HG02938 (cell line): ENCODE data around the gene ZCCHC4.

ENCODE experiments used
- ATAC-seq: cut with Tn5 transposase; IDR thresholded peaks from one replicate; pipeline ENCODE4 v1.9.1; 2021; ENCODE audit warnings: mild to moderate bottlenecking, moderate library complexity; ENCODE audit not compliant: unreplicated experiment

Gene ZCCHC4, protein sequence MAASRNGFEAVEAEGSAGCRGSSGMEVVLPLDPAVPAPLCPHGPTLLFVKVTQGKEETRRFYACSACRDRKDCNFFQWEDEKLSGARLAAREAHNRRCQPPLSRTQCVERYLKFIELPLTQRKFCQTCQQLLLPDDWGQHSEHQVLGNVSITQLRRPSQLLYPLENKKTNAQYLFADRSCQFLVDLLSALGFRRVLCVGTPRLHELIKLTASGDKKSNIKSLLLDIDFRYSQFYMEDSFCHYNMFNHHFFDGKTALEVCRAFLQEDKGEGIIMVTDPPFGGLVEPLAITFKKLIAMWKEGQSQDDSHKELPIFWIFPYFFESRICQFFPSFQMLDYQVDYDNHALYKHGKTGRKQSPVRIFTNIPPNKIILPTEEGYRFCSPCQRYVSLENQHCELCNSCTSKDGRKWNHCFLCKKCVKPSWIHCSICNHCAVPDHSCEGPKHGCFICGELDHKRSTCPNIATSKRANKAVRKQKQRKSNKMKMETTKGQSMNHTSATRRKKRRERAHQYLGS

DNA sequence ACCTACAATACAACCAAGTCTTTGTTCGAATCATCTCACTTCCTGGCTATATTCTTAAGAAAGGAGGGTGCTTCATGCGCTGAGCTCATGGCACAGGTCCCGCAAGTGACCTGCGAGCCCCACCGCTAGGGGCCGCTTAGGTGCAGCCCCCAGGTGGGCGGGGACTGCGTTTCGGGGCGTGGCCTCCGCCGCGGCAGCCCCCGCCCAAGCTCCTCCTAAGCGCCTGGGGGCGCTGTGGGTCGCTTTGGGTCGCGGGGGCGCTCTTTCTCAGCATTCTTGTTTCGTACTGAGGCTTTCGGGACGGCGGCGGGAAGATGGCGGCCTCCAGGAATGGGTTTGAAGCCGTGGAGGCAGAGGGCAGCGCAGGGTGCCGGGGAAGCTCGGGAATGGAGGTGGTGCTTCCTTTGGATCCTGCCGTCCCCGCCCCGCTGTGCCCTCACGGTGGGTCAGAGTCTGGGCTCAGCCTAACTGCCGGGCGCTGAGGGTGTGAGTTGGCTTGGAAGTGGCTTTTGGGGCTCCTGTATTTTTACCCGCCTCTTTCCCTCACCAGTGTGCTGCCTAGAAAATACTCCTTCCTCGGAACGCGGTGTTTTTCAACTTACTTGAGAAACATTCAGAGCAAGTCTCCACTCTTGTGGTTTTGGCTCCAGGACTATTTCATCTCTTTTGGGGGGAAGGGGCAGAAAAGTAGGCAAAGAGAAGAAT, at the start of gene ZCCHC4:
TSS of gene ZCCHC4 (plus strand) at position 279 of the 705 bp plus-strand sequence. CDS start at position 315, 36 bp downstream.
- ATAC-seq = peak; percentile 80

DNA sequence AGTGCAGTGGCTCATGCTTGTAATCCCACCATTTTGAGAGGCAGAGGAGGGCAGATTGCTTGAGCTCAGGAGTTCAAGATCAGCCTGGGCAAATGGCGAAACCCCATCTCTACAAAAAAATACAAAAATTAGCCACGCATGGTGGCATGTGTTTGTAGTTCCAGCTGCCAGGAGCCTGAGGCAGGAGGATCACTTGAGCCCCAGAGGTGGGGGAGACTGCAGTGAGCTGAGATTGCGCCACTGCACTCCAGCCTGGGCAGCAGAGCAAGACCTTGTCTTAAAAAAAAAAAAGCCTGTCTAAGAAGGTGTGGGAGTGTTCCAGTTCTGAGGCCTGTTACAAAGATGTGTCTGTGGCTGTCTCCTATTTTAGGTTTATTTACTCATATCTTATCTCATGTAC, 40.7 kb upstream of the ZCCHC4 start:
- no peak for ATAC-seq

DNA sequence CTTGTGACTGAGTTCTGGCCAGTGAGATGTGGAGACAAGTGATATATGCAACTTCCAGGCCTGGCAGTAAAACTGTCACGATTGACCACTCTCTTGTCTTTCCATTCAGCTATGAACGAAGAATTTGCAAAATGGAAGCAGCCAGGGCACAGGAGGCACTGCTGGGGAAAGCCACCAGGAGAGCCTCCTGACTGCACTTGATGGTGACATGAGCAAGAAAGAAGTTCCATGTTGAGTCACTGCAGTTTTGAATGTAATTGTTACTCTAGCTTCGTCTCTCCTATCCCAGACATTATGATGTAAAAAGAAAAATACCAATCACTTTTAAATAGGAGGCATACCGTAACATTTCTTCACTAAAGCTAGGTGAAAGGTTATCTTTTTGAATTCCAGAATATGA, 32.4 kb upstream of the ZCCHC4 start:
- ATAC-seq = no peak

DNA sequence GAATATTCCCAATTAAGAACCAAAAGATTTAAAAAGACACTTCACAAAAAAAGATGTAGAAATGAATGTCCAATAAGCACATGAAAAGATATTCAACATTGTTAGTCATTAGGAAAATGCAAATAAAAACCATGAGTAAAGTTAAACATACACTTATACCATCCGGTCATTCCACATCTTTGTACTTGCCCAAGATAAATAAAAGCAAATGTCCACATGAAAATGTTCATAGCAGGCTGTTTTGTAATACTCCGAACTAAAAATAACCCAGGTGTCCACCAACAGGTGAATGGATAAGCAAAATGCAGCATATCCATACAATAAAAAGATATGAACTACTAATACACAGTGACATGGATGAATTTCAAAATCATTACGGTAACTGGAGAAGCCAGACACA, 28.6 kb upstream of the ZCCHC4 start:
- ATAC-seq = no peak

DNA sequence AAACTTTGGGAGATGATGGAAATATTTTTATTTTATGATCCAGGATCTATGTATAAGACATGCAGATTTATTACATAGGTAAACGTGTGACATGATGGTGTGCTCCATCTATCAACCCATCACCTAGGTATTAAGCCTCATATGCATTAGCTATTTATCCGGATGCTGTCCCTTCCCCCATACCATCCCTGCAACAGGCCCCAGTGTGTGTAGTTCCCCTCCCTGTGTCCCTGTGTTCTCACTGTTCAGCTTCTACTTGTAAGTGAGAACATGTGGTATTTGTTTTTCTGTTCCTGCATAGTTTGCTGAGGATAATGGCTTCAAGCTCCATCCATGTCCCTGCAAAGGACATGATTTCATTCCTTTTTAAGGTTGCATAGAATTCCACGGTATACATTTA, 28.1 kb upstream of the ZCCHC4 start:
- ATAC-seq = no peak

DNA sequence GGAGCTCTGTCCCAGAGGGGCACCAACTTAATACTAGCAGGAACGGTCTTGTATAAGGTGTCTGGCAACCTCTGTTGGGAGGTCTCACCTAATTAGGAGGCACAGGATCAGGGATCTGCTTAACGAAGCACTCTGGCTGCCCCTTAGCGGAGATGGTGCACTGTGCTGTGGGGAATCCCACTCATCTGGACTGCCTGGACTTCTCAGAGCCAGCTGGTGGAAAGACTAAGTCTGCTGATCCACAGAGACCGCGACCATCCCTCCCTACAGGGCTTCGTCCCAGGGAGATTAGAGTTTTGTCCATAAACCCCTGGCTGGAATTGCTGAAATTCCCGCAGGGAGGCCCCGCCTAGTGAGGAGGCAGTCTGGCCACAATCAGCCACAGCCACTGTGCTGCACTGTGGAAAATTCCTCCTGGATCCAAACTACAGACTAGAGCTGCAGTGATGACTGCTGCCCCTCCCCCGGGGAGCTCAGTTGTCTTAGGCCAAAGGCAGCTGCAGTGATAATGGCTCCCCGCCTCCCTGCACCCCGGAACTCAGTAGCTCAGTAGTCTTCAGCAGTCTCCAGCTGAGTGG, 22.0 kb upstream of the ZCCHC4 start:
- ATAC-seq = no peak

DNA sequence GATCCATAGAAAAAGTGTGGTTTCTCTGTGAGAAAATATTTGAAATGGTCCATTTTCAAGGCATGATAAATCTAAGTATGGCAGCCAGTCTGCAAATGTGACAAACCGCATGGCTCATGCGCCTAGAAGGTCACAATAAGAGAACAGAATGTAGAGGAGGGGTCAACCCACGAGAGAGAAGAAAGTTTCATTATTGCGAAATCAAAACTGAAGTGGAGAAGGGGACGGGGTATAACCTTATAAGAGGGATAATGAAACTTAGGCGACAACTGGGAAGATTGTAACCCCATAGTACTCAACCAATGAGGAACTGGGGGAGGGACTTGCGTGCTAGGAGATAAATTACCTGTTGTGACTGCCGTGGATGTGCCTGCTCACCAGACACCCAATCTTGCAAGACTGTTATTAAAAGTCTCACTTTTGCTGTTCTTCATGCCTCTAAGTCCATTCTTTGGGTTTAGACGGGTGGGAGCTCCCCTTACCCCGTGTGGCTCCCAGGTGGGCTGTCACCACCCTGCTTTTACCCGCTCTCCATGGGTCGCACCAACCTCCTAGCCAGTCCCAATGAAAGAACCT, 21.3 kb upstream of the ZCCHC4 start:
- ATAC-seq = no peak

DNA sequence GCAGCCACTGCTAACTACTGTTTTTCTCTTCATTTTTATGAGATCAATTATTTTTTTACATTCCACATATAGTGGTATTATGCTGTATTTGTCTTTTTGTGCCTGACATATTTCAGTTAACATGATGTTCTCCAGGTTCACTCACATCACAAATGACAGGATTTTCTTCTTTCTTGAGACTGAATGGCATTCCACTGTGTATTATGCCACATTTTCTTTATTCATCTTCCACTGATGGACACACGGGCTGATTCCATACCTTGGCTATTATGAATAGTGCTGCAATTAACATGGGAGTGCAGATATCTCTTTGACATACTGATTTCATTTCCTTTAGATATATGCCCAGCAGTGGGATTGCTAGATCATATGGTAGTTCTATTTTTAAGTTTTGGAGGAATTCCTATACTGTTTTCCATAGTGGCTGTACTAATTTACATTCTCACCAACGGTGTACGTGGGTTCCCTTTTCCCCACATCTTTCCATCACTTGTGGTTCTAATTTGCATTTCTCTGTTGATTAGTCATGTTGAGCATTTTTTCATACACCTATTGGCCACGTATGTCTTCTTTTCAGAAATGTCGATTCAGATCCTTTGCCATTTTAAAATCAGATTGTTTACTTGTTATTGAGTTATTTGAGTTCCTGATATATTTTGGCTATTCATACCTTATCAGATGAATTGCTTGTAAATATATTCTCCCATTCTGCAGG, 14.9 kb upstream of the ZCCHC4 start:
- no peak for ATAC-seq

DNA sequence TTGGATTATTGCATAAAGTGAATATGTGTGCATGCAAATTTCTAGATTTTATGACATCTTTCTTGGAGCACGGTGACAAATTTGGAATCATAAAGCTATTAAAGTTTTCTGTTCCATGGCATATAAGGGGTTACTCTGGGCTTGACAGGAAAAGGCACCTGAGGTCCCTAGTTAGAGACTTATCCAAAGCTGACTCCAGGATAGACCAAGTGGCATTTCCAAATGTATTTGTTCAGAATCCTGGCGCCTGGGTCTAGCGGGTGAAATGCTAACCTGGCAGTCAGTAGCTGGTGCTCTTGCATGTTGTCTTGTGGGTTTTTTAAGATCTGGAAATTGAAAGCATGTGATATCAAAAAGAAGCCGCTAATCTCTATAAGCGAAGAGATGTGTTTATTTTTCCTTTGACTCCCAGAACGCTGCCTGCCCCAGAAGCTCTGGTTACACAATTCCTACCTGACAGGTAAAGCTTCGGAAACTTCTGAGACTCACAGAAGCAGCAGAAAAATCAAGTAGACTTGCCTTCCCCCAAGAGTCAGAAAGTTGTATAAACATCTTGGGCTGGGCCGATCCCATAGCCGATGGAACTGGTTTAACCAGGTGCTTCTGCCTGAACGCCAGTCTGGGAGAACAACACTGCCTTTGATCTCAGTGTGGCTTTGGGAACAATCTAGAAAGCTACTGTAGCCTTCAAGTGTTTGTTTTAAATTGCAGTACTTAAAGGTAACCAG, 12.9 kb upstream of the ZCCHC4 start:
- no peak for ATAC-seq

DNA sequence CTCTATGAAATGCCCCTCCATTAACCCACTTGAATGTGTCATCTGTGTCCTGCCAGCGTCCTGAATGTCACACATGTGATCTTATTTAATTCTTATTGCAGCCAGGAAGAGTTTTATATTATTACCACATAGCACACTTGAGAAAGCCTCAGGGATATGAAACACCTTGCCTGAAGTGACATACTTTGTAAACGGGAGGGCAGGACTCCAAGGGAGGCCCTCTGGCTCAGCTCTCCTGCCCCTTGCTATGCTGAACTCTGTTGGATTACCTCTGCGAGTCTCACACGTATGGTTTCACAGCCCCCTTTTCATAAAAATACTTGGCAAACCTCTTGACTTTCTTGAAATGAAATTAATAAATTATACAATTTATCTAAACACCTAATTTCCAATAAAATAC, 11.1 kb upstream of the ZCCHC4 start:
- no peak for ATAC-seq

DNA sequence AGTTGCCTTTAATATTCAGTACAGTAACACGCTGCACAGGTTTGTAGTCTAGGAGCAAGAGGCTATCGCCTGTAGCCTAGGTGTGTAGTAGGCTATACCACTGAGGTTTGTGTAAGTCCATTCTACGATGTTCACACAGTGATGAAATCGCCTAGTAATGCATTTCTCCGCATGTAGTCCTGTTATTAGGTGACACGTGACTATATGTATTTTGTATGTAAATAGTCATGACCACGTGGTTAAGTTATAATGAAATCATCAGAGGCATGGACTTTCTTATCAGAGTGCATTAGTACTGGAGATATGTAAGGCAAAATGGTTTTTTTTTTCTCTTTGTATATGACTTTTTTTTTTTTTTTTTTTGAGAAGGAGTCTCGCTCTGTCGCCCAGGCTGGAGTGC, 9.9 kb upstream of the ZCCHC4 start:
- no peak for ATAC-seq

DNA sequence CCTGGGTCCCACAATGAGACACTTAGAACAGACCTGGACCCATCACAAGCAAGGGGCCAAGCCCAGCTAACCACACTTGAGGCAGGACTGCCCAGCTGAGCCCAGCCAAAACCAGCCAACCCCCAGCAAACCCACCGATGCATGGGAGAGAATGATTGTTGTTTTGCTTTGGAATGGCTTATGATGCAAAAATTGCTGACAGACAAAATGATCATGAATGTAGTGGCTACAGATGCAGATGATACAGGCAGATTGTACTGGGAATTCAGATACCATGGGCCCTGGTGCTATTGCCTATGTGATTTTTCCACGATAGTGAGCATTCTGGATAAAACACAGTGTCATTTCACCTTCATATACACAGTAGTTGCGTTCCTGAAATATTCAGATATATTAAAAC, 9.0 kb upstream of the ZCCHC4 start:
- no peak for ATAC-seq

DNA sequence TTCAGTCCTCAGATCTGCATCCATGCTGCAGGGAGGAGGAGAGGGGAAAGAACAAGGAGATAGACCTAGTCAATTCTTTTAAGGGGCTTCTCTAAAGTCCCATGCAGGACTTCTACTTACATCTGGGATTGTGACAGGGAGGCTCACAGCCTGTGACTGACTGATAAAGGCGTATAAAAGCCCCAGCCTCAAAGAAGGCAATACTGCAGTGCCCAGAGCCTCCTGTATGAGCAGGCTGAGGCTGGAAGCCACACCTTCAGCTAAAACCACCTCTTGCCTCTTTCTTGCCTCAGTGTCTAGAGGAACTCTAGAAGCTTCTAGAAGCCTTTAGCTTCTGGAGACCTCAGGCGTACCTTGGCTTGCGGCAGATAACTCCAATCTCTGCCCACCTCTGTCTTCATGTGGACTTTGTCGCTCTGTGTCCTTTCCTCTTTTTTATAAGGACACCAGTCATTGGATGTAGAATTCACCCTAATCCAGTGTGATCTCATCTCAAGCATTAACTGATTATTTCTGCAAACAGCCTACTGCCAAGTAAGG, 6.0 kb upstream of the ZCCHC4 start:
- ATAC-seq = no peak

DNA sequence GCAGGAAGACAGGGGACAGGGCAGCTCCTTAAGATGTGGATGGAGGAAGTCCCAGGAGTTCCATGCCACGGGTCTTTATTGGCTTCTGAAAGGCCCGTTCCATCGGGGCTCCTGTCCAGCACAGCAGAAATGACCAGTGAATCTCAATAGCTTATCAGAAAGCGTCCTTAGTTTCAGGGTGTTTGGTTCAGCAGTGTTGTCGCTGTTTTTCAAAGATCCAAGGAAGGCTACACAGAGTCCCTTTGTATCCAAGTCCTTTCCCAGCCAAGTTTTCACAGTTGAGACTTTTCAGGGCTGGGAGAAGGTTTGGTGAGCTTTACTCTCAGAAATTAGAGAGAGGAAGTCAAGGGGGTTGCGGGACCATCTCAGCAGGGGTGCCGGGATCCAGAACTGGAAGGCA, 5.0 kb upstream of the ZCCHC4 start:
- no peak for ATAC-seq

DNA sequence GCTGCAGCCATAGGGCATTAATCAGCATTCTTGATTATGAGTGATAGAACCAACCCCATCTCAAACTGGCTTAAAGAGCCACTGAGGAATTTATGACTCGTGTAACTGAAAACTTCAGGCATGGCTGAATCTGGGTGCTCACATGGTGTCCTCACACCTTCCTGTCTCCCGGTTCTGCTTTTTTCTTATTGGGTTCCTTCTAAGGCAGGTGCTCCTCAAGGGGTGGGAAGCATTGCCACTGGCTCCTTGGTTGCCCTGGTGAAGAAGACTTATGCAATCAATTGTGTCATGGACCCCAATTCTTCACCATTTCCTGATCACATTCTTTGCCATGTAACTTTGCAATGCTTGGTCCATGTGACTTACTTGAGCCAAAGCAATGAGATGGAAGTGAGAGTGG, 4.3 kb upstream of the ZCCHC4 start:
- ATAC-seq = no peak

DNA sequence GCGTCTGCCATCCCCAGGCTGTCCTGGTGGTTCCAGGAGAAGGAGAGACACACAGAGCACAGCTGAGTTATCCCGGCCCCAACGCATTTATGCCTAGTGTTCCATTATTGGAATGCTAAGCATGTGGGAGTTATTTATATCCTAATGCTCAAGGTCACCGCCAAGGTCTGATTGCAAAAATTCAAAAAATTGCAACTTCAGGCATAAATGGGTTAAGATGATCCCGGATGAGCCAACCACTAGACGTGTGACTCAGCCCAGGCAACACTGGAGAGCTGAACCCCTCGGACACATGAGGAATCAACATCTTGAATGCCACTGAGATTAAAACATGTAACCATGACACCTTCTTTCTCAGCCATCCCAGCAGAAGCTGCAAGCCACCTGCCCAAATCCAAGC, 3.8 kb upstream of the ZCCHC4 start:
- ATAC-seq = no peak

DNA sequence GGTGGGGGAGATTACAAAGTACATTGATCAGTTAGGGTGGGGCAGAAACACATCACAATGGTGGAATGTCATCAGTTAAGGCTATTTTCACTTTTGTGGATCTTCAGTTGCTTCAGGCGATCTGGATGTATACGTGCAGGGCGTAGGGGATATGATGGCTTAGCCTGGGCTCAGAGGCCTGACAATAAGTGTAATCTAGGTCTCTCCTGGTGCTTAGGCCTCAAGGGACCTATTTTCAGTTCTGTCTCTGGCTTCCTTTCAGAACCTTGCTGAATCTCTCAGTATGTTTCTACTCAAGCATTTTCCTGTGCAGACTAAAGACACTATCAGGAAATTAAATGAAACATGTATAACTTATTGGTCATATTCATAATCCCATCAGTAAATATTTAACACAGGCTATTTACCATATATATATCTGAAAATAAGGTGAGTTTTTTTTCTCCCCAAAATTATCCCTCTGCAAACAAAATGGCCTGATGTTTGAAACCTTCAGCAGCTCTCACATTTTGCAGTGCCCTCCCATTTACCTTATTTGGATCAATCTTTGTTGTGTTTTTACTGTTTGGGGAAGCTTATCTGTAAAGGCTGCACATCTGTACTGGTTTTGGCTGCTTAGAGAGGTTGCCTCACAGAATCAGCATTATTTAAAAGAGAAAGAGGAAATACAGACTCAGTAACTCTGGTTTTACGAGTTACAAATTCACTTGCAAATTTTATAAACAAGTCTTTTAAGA, 2.3 kb upstream of the ZCCHC4 start:
- ATAC-seq = peak; percentile 45

DNA sequence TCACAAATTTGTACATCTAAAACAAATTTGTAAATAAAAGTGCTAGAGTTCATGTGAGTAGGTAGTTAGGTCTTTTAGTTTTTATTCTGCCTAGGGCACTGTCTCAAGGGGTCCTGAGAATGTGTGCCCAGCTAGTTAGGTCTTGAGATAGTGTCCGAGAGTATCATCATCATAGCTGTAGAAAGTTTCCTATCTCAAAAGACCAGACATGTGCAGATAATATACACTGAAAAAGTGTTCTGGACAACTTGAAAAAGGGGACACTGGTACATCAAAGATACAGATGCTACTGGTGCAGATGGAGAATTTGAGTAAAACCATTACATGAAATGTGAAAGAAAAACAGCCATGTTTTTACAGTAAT, 1.8 kb upstream of the ZCCHC4 start:
- ATAC-seq = no peak

DNA sequence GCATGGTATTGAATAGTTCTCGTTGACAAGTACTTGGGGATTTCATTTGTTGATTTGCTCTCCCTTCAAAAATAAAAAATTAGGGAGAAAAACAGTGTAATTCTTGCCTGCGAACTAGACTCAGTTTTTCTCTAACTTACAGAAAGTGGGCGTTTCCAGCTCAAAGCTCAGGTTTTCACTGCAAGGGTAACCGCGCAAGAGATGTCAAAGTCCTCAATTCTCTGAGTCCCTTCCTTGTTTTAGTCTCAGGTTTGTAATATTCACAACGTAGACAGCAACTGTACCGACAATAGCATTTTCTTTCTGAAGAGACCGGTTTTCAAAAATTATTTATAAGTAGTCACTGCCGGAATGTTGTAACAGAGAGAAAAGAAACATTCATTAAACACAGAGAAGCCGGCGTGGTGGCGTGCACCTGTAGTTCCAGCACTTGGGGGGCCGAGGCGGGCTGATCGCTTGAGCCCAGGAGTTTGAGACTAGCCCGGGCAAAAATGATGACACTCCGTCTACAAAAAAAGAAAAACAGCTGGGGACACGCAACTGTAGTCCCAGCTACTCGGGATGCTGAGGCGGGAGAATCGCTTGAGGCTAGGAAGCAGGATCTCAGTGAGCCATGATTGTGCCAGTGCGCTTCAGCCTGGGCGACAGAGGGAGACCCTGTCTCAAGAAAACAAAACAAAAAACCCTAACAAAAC, 774 bp downstream of the ZCCHC4 start:
- ATAC-seq = no peak
